HG03064 (cell line): ENCODE data around the gene LHFPL2.
"Not testable (repeated sequence)": the region's sequence is repeated elsewhere in the genome, so short reads cannot be mapped to it uniquely, and the experiment has no call there.

ENCODE experiments used
- ATAC-seq: cut with Tn5 transposase; IDR thresholded peaks from one replicate; pipeline ENCODE4 v1.9.1; 2021; ENCODE audit warnings: low read depth; ENCODE audit not compliant: unreplicated experiment

Gene LHFPL2

DNA sequence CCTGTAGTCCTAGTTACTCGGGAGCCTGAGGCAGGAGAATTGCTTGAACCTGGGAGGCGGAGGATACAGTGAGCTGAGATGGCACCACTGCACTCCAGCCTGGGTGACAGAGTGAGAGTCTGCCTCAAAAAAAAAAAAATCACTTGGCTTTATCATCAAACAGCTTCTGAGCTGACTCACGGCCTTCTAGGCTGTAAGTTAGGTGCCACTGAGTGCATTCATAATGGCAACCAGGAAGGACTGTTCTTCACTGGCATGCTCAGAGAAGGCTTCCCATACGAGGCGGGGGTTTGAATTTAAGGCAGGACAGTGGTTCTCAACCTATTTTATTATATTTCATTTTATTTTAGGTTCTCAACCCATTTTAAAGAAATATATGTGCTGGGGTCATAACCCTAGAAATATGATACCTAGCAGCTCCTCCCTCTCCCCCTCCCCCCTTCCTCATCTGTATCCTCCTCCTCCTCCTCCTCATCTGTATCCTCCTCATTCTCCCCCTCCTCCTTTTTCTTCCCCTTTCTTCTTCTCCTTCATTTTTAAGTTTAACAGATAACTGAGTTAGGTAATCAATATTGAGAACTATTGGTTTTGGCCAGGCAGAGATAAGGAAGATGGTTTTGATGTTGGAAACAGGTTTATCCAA is 19.0 kb upstream of the LHFPL2 start:
- no peak for ATAC-seq

DNA sequence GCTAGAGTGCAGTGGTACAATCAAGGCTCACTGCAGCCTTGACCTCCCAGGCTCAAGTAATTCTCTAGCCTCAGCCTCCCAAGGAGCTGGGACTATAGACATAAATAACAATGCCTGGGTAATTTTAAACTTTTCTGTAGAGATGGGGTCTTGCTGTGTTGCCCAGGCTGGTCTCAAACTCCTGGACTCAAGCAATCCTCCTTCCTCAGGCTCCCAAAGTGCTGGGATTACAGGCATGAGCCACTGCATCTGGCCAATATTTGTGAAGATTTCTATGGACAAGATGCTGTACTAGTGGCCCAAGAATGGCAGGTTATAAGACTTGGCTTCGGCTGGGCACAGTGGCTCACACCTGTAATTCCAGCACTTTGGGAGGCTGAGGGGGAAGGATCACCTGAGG is 18.4 kb upstream of the LHFPL2 start:
- not testable (repeated sequence) for ATAC-seq

DNA sequence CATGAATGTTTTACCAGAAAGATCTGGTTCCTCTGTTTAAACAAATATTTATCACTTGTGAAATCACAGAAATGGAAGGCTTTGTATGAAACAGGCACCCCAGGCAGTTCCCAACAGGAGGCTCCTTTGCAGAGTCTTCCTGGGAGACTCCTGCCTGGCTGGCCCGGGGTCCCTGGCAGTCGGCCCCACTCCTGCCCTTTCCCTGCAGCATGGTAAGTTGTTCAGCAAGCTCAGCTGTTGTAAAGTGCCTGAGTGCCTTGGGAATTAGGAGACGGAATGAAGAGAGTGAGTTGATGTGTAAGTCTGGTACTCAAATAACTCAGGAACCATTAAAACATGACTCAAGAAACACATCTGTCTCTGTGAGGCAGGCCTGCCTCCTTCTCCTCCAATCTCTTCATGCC is 17.5 kb upstream of the LHFPL2 start:
- no peak for ATAC-seq

DNA sequence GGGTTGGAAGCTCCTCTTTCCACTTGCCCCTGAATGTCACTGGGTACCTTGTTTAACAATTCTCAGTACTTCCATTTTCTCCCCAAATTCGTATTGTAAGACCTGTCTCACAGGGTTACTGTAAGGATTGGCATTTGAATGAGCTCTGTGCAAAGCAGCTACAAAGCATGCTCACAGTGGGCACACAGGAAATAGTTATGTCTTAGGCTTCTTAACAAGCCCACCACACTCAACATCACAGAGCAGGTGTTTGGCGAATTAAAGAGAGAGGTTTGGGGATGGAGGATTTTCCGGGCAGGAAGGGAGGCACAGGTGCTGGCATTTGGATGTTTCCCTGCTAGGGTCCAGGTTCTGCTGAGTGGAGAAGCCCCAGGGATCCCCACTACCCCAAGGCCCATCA is 17.0 kb upstream of the LHFPL2 start:
- no peak for ATAC-seq

DNA sequence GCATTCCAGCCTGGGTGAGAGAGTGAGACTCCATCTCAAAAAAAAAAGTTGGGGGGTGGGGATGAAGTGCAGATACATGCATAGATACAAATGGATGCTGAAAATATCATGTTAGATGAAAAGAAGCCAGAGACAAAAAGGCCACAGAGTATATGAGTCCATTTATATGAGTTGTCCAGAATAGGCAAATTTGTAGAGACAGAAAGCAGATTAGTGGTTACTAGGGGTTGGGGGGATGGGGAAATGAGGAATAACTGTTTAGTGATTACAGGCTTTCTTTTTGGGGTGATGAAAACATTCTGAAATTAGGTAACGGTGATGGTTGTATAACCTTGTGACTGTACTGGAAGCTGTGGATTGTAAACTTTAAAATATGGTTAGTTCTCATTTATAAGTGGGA is 13.8 kb upstream of the LHFPL2 start:
- ATAC-seq = no peak

DNA sequence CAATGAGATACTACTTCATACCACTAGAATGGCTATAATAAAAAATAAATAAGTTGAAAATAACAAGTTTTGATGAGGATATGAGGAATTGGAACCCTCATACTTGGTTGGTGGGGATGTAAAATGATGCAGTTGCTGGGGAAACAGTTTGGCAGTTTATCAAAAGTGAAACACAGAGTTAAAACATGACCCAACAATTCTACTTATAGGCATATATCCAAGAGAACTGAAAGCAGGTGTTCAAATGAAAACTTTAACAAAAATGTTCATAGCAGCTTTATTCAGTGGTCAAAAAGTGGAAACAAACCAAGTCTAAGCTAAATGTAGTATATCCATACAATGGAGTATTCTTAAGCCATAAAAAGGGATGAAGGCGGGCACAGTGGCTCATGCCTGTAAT is 13.1 kb upstream of the LHFPL2 start:
- ATAC-seq = peak; percentile 55

DNA sequence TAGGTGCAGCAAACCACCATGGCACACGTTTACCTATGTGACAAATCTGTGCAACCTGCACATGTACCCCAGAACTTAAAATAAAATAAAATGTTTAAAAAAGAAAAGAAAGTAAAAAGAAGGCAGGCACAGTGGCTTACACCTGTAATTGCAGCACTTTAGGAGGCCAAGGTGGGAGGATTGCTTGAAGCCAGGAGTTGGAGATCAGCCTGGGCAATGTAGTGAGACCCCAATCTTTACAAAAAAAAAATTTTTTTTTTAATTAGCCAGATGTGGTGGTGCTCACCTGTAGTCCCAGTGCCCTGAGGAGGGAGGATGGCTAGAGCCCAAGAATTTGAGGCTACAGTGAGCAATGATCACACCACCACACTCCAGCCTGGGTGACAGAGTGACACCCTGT is 12.5 kb upstream of the LHFPL2 start:
- no peak for ATAC-seq

DNA sequence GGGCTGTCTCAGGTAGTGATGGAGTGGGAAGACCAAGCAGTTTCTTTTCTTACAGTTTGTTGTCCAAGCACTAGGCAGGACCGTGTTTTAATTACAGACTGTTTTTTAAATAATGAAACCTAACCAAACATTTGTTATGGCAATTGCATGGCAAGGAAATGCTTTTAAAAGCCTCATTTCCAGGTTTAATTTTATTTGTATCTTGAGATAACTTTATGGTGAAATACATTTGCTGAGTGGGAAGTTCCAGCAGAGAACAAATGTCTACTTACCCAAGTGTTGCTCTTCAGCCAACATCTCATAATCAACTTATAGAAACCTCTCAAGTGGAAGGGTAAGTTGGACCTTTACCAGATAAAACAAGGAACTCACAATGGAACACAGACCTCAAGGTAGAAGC is 11.8 kb upstream of the LHFPL2 start:
- ATAC-seq = no peak

DNA sequence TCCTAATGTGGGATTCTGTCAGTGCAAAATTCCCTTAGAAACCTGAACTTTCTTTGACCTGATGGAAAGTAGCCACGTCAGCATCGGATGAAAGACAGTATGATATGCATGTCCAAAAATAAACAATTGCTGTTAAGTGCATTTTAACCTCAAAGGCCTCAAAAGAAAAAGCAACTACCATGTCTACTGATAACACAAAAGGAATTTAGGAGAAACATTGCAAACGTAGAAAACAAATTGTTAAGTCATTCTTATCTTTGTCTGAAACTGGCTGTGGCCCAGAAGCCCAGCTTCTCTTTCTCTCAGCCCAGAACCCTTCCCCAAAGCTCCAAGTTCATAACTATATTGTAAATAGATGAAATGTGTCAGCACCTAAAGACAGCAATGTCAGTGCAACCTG is 11.1 kb upstream of the LHFPL2 start:
- no peak for ATAC-seq

DNA sequence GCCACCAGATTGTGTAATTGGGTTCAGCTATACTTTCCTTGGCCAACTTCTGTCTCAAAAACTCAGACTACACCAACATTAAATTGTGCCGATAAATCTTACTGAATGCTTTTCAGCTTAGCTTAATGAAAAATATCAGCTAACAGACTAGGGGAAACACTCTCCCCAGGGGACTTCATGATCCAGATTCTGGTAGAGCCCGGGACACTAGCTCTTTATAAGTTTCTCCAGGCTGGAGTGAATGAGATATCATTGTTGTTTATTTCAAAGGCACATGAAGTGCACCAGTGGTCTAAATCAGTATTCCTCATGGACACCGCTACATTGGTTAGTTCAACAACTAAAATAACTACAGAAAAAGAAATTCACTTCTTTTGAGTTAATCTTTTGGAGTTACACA is 10.5 kb upstream of the LHFPL2 start:
- no peak for ATAC-seq

DNA sequence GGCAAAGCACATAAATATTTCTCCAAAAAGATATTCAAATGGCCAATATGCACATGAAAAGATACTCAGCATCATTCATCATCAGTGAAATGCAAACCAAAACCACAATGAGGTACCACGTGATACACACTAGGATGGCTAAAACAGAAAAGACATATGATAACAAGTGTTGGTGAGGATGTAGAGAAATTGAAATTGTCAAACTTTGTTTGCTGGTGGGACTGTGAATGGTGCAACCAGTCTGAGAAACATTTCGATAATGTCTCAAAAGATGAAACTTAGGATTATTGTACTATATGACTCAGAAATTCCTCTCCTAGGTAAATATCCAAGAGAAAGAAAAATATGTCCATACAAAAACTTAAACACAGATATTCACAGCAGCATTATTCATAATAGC is 8.6 kb upstream of the LHFPL2 start:
- ATAC-seq = no peak

DNA sequence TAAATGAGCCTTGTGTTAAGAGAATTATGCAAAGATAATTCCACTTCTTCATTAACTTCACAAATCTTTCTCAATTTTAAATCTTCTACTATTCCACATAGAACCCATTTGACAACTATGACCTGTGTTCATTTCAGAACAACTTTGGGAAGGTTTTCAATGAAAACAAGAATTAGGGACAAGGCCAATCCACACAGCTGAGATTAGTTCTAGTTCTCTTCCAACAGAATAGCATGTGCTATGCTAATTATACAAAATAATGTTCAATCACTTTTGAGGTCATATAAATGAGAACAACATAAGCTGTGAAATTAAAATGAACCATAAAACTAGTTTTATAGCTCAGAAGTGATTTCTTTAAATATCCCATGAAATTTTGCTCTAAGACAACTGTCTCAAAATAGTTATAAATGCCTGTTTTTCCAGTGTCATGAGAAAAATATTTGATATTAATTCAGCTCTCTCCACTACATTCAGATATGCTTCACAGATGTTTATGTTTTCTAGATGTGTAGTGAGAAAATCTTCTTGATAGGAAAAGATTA is 7.2 kb upstream of the LHFPL2 start:
- no peak for ATAC-seq

DNA sequence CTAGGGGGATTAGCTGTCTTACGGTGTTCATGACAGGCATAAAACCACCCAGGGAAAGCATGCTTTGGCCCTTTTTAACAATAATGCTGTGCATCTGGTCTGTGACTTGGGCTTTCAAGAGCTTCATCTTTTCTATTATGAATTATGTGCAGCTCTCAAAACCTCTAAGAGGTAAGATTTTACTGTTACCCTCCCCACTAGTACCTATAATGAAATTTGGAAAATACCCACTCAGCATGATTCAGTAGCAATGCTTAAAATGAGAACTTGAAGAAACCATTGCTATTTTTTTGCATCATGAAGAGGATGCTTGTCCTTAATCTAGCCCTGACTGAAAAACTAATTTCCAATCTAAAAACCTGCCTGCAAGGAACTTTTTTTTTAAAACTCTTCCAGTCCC is 5.8 kb upstream of the LHFPL2 start:
- ATAC-seq = no peak

DNA sequence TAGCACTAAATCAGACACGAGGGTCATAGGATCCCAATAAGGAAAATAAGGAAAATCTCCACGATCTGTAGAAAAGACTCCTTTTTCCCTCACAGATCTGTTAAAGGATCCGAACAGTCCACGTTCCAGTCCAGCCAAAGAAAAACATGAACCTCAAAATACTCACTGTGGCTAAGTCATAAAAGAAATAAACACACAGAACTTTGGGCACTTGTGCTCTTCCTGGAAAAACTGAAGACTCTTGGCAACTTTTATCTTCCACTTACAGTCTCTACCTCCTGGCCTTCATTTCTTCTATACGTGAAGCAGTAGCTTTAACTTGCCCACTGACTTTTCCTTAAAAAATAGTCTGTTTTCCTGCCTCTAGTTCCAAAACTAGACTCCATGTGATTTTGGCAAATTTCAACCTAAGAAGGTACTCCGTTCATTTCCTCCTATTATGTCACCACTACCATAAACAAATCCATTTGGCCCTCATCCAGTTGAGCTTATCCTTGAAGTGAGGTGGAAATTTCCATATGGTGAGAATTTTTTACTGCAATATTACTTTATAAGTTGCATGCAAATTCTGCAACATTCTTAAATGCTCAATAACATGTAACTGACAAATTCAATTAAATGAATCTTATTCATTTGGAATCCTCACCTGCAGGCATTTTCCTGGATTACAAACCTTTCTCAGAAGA is 5.3 kb upstream of the LHFPL2 start:
- ATAC-seq = no peak

DNA sequence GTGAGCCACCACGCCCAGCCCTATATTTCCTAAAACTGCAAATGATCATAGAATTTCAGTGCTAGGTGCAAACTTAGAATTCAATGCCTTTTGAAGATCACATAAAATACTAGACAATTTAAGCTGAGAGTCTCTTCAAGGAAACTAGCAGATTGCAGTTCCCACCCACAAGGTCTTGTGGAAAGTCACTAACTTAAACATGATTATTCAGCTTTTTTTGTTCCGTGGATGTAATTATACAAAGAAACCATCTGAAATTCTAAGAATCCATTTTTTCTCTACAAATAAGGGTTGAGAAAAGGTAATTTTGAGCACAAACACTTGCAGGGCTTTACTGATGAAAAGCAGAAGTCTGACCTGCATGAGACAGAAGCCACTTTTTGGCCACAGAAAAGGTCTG is 4.5 kb upstream of the LHFPL2 start:
- ATAC-seq = no peak

DNA sequence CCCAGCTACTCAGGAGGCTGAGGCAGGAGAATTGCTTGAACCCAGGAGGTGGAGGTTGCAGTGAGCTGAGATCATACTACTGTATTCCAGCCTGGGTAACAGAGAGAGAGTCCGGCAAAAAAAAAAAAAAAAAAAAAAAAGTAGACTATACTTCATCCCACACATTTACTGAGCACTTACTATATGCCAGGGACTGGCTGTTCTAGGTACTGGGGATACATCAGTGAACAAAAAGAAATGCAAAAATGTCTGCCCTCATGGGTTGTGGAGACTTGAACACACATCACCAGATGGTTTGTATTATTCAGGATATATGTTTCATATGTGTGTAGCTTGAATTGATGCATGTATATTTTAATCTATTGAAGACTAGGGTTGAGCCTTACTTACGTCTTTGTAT is 2.9 kb upstream of the LHFPL2 start:
- no peak for ATAC-seq

DNA sequence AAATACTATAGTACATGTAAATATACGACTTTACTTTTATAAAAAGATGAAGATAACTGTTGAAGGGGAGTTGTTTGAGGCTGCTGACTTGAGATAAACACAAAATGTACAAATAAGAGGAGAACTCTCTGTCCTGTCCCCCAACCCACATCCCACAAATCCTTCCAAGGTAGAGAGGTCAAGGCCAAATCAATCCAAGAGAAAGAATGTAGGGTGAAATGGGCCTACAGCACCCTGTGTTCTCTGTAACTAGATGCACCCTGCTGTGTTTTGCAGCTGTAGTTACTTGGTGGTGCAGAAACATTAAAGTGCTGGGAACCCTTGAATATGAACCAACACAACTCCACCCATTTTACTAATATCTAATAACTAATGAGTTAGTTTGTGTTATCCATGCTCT is 2.0 kb upstream of the LHFPL2 start:
- no peak for ATAC-seq

DNA sequence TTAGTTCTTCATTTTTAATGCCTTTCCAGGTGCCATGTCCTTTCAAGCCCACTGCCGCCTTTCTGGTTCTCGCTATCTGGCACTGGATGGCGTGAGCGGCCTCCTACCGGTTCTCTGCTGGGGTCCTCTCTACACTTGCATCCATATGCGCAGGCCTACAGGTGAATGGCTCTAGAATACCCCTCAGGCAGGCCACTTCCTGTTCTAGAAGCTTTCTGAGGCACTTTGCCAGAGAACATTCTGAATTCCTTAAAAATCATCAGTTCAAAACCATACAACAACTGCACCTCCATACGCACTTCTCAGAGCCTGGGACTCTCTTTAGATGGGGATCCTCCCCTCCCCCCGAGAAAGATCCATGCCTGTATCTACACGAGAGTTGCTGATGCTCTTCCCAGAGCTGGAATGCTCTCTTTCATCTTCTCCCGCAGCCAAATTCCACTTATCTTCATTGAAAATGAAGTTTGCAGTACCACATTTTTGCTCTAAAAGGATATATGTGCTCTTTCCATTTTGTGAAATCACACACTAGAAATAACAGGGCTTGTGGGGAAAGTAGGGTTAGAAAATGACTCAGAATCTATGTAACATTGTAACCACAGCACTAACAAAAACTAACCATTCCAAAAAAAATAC is 1.4 kb upstream of the LHFPL2 start:
- no peak for ATAC-seq

DNA sequence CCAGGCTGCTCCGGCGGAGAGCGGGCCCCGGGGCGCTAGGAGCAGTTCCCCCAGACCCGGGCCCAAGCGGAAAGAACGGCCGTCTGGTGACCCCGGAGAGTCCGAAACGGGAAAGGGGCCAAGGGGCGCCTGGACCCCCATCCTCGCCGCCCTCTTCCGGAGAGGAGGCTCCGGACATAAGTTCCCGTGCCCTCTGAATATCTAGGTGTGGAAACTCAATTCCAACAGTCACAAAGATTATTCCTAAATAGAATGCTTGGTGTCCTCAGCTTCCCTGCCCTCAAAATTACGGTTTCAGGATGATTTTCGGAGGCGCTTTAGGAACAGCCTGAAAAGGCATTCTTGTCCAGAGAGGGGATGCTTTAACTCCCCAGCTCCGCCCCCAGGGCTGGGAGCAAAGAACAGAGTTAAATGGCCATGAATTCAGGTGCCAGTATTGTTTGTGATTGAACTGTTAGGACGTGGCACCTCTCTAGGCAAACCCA is 681 bp upstream of the LHFPL2 start:
- no peak for ATAC-seq

DNA sequence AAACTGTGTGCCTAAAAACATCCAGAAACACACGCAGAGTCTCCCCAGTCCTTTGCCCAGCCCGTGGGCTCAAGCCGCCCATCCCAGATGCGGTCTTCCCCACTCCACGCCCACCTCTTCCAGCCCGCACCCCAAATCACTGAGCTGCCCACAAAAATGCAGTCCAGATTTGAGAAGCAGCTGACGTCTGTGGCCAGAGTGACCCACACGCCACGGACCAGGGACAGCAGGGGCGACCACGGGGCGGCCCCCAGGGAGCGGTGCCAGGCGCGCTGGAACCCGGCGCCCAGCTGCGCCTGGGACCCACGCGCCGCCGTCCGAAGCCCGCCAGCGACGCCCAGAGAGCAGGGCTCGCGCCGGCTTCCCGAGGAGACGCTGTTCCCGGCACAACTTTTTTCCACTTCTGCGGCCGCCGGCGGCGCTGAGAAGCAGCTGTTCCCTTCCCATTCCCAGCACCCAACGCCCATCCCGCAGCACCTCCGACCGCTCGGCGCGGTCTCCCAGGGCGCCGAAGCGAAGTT is 674 bp downstream of the LHFPL2 start:
- no peak for ATAC-seq

DNA sequence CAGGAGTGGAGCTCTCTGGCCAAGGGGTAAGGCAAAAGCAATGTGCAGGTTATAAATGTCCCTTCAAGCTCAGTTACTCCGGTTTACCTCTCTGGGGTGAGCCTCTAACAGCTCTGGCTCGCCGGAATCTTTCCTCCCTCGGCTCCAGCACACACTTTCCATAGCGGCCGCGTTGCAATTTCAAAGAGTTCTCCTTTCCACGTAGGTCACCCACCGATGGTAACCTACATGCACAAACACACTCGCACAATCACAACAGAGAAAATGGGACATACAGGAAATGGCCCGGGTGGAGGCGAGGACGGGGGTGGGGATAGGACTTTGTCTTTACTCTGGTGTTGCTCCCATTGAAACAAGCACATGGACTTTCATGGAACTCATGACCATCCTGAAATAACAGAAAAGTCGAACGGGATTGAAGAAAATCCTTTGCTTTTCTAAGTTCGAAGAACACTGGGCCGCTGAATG is 1.2 kb downstream of the LHFPL2 start:
- ATAC-seq = no peak
